Fibroblast of the conjunctiva (primary cell): ENCODE results near the gene HCCS.
A peak's percentile ranks its signal among the peaks of the same experiment; 100 is the strongest.
"Not testable (repeated sequence)": the region's sequence is repeated elsewhere in the genome, so short reads cannot be mapped to it uniquely, and the experiment has no call there.

Source experiments
- DNase-seq: peaks from one replicate; pipeline ENCODE4 v3.0.0-alpha.2; 2010; ENCODE audit warnings: low read depth

HCCS gene

DNA sequence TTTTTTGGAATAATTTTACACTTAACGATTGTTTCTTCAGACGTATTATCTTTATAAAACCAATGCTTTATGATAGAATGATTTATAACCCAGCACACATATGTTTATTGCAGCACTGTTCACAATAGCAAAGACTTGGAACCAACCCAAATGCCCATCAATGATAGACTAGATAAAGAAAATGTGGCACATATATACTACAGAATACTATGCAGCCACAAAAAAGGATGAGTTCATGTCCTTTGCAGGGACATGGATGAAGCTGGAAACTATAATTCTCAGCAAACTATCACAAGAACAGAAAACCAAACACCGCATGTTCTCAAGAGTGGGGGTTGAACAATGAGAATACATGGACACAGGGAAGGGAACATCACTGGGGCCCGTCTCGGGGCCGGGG lies 12.0 kb downstream of the HCCS start:
- DNase-seq: not testable (repeated sequence)

DNA sequence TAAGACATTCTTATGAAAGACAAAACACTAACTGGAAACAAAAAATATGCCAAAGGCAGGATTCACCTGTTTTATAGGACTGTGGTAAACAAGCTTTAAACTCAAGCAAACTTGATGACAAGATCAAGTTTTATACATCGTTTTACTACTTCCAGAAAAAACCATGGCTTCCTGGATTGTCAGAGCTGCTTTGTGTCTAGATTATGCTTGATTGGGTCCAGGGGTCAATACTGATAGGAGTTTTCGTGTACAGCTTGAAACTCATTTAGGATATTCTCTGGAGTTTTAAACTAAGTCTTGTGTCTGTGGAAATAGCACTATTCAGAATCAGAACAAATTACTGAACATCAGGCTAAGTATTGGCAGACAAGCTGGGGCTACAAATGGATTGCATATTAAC lies 13.0 kb downstream of the HCCS start:
- DNase-seq: no peak

DNA sequence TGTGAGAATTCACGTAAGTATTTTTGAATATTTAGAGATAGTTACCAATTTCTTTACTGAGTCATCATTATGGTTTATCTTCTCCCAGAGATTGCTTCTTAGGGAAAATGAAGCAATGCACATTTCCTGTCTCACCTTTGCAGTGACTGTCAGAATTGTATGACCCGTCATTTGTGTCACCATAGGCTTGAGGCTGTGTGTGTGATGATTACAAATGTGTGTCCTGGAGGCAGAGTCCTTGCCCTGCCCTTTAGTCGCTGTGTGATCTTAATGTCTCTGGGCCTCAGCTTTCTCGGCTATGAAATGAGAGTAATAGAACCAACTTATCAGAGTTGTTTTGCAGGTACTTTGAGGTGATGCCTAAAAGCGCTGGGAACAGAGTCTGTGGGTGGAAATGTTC lies 13.9 kb downstream of the HCCS start:
- DNase-seq: no peak

DNA sequence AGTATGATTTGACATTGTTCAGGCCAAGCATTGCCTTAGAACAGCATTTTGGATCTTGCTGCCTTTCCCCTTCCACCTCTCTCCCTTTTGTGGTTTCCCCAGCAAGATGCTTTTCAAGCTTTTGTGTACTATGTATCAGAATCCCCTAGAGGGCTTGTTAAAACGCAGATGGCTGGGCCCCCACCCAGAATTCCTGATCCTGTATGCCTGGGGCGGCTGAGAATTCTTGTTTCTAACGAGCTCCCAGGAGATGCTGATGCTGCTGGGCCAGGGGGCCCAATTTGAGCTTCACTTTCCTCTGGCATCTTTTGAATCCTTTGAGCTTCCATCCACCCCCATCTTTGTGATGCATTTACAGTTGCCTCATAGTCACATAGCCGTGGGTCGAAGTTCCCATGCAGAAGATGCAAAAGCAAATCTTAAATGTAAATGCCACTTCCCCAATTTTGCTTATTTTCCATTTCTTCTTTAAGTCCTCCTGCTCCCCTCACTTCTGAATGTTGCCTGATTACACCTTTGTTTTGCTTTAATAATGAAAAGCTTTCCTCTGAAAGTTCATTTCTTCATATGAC lies 18.5 kb downstream of the HCCS start:
- DNase-seq: no peak

DNA sequence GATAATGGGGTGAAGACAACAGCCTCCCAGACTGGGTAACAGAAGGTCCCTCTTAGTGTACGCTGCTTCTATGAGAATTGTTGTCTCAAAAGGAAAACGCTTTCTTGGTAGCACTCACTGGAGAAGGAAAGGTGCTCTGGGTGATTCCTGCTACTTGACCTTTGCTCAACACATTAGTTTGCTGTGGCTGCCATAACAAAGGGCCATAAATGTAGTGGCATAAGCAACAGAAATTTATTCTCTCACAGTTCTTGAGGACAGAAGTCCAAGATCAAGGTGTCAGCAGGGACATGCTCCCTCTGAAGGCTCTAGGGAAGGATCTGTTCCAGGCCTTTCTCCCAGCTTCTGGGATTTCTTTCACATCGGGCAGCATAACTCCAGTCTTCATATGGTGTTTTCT lies 19.0 kb downstream of the HCCS start:
- no peak for DNase-seq

DNA sequence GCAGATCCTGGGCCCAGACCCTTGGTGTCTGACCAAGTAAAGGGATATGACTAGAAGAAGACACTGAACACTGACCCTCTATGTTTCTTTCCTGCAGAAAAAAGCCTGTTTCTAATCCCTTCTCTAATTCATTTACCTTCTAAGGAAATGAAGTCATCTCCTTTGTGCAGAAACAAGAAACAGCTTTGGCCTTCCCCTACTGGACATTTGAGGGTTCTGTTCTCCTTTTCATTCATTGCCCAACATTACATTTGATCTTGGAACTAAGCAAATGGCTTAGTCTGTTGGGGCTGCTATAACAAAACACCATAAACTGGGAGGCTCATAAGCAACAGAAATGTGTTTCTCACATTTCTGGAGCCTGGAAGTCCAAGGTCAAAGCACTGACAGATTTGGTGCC lies 20.0 kb downstream of the HCCS start:
- no peak for DNase-seq

DNA sequence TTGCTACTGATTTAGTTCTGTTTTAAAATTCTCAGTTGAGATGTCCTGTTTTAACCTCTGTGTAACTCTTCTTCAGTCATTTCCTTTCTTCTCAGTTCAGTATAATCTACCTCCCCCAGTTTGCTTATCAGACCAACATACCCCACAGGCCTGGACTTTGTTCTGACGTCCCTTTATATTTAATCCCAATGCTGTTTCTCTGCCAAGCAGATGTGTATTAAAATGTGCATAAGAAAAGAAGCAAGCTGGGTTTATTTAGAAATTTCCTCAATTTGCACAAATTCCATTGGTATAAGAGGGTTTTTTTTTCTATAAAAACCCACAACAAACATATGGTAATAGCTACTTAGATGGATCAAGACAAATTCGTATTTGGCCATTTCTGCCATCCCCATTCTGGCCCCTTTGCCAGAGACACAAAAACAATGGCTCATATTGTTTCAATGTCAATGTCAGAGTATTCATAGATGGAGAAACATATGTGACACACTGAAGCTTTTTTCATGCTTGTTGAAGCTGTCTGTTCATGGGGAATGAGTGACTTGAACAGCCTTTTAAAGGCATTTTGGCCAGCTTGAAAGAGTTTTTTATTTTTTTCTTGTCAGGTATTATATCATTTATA lies 24.5 kb downstream of the HCCS start:
- no peak for DNase-seq

DNA sequence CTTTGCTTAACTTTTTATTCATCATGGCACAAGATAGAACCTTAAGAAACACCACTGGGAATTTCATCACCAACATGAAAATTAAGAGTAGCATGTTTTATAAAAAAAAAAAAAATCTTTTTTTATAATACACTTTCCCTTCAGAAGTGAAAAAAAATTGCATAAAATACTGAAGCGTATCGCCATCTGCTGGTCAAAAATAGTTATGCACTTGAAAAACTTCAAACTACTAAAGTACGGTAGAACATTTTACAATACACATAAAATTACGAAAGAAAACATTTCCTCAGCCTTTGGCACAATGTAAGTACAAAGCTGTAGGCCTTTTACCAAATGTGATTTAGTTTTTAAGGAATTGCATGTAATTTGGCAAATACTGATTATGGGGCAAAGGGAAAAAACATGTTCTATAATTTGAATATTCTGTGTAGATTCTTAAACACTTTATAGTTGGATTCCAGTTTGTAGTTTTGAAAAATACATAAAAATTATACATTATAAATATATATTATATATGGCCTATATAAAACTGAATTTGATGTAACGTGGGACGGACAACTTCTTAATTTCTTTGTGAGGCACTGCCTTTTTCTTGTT lies 26.5 kb downstream of the HCCS start:
- peak; percentile 36 for DNase-seq

DNA sequence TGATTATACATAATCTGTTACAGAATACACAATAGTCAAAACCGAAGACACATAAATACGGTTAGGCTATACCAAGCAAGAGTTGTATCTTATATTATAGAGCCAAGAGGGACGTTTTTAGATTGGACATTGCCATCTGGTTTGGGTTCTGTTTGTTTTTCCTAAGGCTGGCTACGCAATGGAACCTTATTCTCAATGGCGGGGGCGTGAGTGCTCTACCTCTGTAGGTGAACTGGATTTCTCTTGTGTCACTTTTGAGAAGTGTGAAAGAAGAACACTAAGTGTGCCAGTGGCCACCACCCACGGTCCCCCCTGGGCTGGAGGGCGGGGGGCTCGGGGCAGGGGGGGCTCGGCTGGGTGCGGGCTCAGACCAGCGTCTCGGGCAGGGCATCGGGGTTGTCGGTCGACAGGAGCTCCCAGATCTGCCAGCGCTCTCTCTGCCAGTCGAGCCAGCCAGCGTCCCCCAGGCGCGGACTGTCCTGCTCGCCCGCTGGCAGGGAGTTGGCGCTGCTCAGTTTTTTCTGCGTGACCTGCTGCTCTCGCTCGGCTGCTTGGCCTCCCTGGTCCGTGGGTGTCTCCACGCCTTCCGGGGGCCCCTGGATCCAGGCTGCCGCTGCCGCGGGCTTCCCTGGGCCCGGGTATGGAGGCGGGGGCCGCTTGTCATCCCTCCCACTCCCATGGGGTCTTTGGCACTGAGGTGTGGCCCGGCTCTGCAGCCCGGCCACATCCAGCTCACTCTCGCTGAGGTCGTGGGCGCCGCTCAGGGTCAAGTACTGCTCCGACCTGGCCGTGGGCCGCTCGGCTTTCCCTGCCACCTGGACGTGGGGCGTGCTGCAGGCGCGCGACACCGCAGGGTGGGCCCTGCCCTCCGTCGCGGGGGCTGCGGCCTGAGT lies 27.6 kb downstream of the HCCS start:
- no peak for DNase-seq

DNA sequence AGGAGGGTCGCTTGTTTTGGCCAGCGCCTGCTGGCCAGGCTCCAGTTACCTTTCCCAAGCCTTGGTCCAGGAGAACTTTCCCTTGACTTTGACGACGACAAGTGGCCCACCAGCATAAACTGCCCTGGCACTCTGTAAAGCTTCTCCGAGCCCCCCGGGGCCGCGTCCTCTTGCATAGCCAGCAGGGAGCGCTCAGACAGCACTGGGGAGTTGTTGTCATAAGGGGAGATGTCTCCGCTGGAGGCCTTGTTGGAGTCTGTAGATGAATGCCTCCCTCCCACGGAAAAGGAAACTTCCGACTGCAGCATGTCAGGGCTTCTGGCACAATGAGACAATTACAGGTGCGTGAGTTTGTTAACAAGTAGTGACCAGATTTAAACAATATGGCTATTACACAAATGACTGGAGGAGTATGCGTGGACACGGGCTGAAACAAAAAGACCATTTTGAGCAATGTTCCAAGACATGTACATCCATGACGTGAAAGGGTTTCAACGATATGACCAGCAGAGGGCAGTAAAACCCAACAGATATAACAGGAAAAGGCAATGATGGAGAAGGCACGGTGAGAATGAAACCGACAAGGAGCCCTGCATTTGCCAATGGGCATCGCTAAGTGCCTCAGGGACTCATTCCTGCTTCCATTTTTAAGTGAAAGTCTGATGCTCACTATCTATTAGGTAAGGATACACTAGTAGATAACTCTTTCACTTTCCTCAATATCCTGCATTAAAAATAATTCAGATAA lies 33.0 kb downstream of the HCCS start:
- peak; percentile 74 for DNase-seq

DNA sequence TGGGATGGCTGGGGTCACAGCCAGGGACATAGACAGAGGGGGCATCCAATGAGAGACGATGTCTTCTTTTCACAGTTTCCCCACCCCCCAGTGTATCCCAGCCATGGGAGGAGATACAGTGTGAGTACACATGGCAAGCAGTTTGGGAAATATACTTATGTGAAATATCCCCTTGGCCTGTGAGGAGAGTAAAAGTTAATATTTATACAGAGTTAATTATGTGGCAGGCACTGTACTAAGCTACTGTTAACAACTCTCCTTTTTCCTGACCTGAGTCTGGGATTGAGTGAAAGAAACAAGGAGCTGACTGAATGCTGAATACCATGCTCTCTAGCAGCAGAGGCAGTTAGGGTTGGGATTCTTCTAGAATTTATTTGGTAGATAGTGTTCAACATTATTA lies 35.3 kb downstream of the HCCS start:
- DNase-seq: no peak

DNA sequence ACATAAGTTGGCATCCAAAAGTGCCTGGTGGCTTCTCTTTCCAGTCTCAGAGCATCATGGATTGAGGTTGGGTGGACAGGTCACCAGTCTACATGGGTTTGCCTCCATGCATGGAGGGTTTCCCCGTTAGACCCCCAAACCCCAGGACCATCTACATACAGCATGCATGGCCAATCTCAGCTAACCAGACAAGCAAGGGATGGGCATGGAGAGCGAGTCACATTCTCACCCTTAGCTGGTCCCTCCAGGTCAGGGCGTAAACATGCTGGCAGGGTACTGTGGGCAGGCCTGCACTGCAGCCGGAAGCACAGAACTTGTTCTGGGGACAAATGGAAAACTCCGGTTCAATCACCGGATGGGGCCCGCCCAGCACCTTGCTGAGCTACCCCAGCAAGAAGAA lies 37.3 kb downstream of the HCCS start:
- no peak for DNase-seq

DNA sequence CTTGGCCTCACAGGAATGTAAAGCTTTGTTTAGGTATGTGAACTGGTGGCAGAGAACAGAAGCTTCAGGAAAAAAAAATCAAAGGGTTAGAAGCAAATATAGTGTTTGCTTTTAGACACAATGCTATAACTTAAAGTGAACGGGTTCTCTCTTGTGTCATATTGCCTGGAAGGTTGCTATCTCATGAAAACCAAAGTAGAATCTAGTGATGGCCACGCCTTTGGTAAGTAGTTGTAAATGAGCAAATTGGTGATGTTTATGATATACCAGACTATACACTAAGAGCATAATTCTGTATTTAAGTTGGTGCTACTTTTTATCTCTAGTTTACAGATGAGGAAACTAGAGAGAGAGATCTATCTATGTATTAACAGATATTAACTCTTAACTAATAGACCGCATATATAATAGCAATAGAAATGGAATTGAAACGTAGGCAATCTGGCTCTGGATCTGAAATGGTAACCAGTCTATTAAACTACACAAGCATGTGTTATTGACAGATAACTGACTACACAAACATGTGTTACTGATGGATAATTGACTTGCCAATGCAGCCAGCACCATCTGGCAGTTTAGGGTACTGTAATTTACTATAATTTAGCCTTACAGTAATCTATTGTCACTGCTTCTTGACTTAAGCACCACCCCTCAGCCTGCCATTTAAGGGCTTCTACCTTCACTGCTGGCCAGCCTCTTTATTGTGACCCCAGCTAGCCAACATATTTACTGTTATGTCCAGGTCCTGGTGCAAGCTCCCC lies 40.8 kb downstream of the HCCS start:
- no peak for DNase-seq

DNA sequence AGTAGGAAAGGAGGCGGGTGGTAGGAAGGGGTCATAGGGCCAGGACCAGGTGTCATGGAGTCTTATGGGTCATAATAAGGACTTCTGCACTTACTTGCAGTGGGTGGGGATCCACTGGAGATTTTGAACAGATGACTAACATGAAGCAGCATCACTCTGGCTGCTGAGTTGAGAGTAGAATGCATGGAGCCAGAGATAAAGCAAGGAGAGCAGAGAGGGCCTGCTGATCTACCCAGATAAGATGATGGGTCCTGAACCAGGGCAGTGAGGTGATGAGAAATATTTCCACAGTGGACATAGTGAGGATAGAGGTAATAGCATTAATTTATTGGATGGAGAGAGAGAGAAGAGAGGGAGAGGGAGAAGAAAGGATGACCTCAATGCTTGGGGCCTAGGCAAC lies 48.0 kb downstream of the HCCS start:
- no peak for DNase-seq

DNA sequence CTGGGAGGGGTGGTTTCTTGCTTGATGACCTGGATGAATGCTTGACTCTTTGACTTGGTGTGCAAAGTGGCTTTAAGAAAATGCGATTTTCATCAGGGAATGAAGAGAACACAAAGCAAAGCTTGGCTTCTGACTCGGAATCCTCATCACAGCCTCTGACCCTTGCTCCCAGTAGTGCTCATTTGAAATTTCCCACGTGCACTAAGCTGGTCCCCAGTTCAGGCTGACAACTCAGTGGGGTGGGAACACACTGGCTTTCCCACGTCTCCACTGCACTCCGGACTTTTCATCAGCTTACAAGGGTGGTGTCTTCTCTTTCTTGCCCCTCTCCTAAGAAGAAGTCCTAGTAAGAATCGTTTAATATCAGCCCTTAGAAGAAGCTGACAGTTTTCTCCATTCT lies 53.3 kb downstream of the HCCS start:
- no peak for DNase-seq

DNA sequence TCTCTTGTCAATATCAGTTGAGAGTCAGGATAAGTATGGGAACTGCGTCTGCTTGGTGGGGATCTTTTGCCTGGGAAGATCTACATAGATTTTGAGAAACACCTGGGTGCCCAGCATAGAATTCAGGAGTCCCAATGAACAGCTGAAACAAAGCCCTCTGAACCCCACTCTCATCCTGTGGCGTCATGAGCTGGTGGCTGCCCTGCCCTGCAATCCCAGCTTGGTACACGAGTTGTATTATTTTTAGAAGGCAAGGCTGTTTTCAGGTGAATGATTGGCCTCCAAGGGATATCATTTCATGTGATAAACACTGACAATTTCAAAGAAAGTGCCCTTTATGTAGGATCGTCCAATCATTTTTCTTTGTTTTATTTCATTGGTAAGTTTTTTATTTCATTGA lies 60.8 kb downstream of the HCCS start:
- DNase-seq: no peak

DNA sequence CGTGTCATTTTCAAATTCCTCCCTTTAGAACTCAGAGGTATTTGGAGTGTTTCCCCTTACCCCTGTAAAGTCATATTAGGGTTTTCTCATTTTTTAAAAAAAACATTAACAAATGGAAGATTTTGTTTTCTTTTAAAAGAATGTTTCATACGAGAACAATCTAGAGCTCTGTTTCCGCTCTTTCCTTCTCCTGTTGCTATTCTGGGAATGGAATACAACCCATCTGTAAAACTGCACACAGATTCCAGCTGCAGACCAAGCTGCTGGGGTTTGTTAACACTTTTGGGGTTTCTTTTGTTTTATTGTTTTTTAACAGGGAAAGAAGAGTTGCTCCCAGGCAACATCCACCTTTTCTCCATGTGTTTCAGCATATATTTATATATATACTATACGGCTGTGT lies 61.3 kb downstream of the HCCS start:
- no peak for DNase-seq
